LNCAP (cell line): ENCODE measurements around the gene VPS51.

Source experiments
- CTCF ChIP-seq: fragments of 450-650 bp; IDR thresholded peaks from 2 replicates; pipeline ENCODE4 v1.5.1; 2017; ENCODE audit warnings: mild to moderate bottlenecking

Gene VPS51

GRCh38 chr11:65132238-65132987, 36.4 kb downstream of the VPS51 start:
- TF ChIP-seq CTCF: no peak

- no peak for TF ChIP-seq CTCF
Observed at GRCh38 chr11:65132988-65133700, 37.1 kb downstream of the VPS51 start.

- no peak for TF ChIP-seq CTCF
Observed at GRCh38 chr11:65133724-65134123, 37.7 kb downstream of the VPS51 start.

- no peak for TF ChIP-seq CTCF
Observed at GRCh38 chr11:65134240-65134951, 38.4 kb downstream of the VPS51 start, which contains the start of gene SYVN1. TSS of gene SYVN1 (minus strand) at chr11:65134519. CDS start at chr11:65133601, 918 bp downstream.

GRCh38 chr11:65134952-65135632, 39.1 kb downstream of the VPS51 start:
- TF ChIP-seq CTCF: no peak

GRCh38 chr11:65135633-65136145, 39.7 kb downstream of the VPS51 start:
- TF ChIP-seq CTCF: no peak
